ENCODE data around the gene COL9A3. TPM values are rescaled to one million over a fixed set of nuclear protein-coding genes. Genes with fewer than 3 reads are reported as not detected.

The COL9A3 gene
- total and polyA plus RNA-seq, 2 of the 8 experiments (the other 6 are each of a cell fraction or from before 2014, with no cell fraction given) = 21.7 to 80.1 TPM

DNA sequence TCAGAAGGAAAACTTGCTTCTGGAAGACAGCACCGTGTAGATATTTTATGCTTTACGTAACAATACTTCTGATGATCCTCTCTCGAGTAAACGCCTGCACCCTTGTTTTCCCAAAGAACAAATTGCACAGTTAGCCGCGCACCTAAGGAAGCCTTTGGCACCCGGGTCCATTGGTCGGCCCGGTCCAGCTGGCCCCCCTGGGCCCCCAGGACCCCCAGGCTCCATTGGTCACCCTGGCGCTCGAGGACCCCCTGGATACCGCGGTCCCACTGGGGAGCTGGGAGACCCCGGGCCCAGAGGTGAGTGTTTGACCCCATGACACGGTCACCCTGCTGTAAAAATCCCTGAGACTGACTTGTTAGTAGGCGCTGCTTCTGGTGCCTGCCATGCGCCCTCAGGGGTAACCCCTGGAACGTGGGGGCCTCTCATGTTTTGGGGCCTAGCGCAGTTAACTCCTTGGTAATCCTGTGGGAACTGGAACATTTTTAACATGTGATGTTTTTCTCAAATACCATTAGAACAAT, 20.2 kb downstream of the COL9A3 start:
- no peaks in the 10 kb centered on the region for H3K9me3 ChIP-seq (ENCODE audit: insufficient read depth in 2 of 2, low read depth in 1 of 2, low read length in 1 of 2)
- no peak overlapping the region for H2AFZ ChIP-seq (ENCODE audit: low read length)
- no peak overlapping the region for H3K18ac ChIP-seq (ENCODE audit: extremely low read depth, low read length)
- FAIRE-seq (no peak), DNase-seq (ENCODE audit: low read depth in 1 of 2, low spot score in 2 of 2) (no peak)
- no peak overlapping the region for H2AK5ac ChIP-seq (ENCODE audit: low read depth, low read length)
- no peak overlapping the region for H3K9ac ChIP-seq (replicated peaks in 1 of 4; ENCODE audit: extremely low read depth in 1 of 4, low read depth in 3 of 4, low read length in 3 of 4)
- no peak for TF ChIP-seq SAP30 (IDR thresholded peaks at IDR 0.05; ENCODE audit: insufficient read depth, insufficient replicate concordance, low read length)
- H3K27me3 ChIP-seq (replicated peaks in 1 of 4; ENCODE audit: control insufficient read depth in 3 of 4, extremely low read depth in 1 of 4, insufficient read depth in 3 of 4, low read length in 3 of 4) = no peaks in the 10 kb centered on the region
- H3K4me1 ChIP-seq (replicated peaks in 1 of 4; ENCODE audit: control insufficient read depth in 3 of 4, insufficient read depth in 4 of 4, low read length in 3 of 4) = peaks cover 0 to 10% (median 0%) of the 10 kb centered on the region in 4 experiments; a peak in 2 of 7 replicates
- H4K91ac ChIP-seq (replicated peaks; ENCODE audit: insufficient read length, low read length) = no peak overlapping the region
- H2BK120ac ChIP-seq (replicated peaks; ENCODE audit: low read depth, low read length) = no peak overlapping the region
- no peak overlapping the region for H3K14ac ChIP-seq (ENCODE audit: insufficient read length)
- peaks cover 0 to 21% (median 4%) of the 10 kb centered on the region in 4 experiments; a peak in 4 of 8 replicates for H3K36me3 ChIP-seq (ENCODE audit: control insufficient read depth in 2 of 4, insufficient read depth in 4 of 4, low read length in 3 of 4)
- no peak overlapping the region for H3K23ac ChIP-seq (ENCODE audit: insufficient read length)
- 87% methylated on average over 10 of the region's 19 CpGs; no CpG with 5 or more reads in 1 of the 2 experiments for WGBS, 2 experiments (ENCODE audit: extremely low coverage in 1 of 2, insufficient coverage in 1 of 2, insufficient read length in 1 of 2, insufficient replicate concordance in 2 of 2, low coverage in 1 of 2, low lambda C conversion rate in 2 of 2, missing lambda C conversion rate in 1 of 2)
- H4K5ac ChIP-seq (ENCODE audit: insufficient read length, low read depth, low read length) = no peak overlapping the region
- H2BK5ac ChIP-seq (ENCODE audit: low read depth, low read length) = no peak overlapping the region
- CTCF ChIA-PET (ENCODE audit: partially characterized antibody) = interaction anchor here (1.8 to 2.1 kb wide), 2 partner anchors 10 to 45 kb away, joined by 4 to 9 read pairs; no protein-coding TSS in a partner anchor
- no peak overlapping the region for H2BK15ac ChIP-seq (ENCODE audit: low read length)
- POLR2A ChIA-PET (ENCODE audit: partially characterized antibody) = interaction anchor here (1.3 to 2.6 kb wide), 4 partner anchors 8 to 21 kb away, joined by 3 to 11 read pairs (median 8); no protein-coding TSS in a partner anchor
- no peak overlapping the region for H3K4ac ChIP-seq (replicated peaks; ENCODE audit: insufficient read length, low read depth, low read length)
- no peak overlapping the region for H3K4me2 ChIP-seq (ENCODE audit: insufficient read depth in 1 of 2, low read depth in 2 of 2, low read length in 2 of 2)
- H3K79me2 ChIP-seq (ENCODE audit: control insufficient read depth in 1 of 2, insufficient read depth in 2 of 2, low read length in 2 of 2) = no peaks in the 10 kb centered on the region
- no peak overlapping the region for H3K56ac ChIP-seq (replicated peaks; ENCODE audit: insufficient read length, low read depth, low read length)
- H2BK12ac ChIP-seq (ENCODE audit: low read depth, low read length) = no peak overlapping the region
- no peak overlapping the region for H3K4me3 ChIP-seq (ENCODE audit: extremely low read depth in 1 of 4, insufficient read depth in 2 of 4, low read depth in 3 of 4, low read length in 4 of 4)
- no peak overlapping the region for H4K8ac ChIP-seq (ENCODE audit: extremely low read depth, insufficient read depth, low read length)
- no peaks in the 10 kb centered on the region for H3K23me2 ChIP-seq (ENCODE audit: low read depth, low read length)
- no peak overlapping the region for H3K27ac ChIP-seq (ENCODE audit: low read depth, low read length)
- peaks cover 0 to 2% of the 10 kb centered on the region in 2 experiments for H4K20me1 ChIP-seq (replicated peaks in 1 of 2; ENCODE audit: control insufficient read depth in 1 of 2, insufficient read depth in 2 of 2, low read length in 2 of 2)
- H3K79me1 ChIP-seq (ENCODE audit: low read depth, low read length) = no peaks in the 10 kb centered on the region
- H2BK20ac ChIP-seq (ENCODE audit: low read length) = no peak overlapping the region

All from H1 (cell line).